HG02852 (cell line): ENCODE results near the gene HECW1.
"Not testable (repeated sequence)": the region's sequence is repeated elsewhere in the genome, so short reads cannot be mapped to it uniquely, and the experiment has no call there.

Experiments
- ATAC-seq: cut with Tn5 transposase; IDR thresholded peaks from one replicate; pipeline ENCODE4 v1.9.1; 2021; ENCODE audit warnings: mild to moderate bottlenecking, moderate library complexity; ENCODE audit not compliant: unreplicated experiment

HECW1 gene

DNA sequence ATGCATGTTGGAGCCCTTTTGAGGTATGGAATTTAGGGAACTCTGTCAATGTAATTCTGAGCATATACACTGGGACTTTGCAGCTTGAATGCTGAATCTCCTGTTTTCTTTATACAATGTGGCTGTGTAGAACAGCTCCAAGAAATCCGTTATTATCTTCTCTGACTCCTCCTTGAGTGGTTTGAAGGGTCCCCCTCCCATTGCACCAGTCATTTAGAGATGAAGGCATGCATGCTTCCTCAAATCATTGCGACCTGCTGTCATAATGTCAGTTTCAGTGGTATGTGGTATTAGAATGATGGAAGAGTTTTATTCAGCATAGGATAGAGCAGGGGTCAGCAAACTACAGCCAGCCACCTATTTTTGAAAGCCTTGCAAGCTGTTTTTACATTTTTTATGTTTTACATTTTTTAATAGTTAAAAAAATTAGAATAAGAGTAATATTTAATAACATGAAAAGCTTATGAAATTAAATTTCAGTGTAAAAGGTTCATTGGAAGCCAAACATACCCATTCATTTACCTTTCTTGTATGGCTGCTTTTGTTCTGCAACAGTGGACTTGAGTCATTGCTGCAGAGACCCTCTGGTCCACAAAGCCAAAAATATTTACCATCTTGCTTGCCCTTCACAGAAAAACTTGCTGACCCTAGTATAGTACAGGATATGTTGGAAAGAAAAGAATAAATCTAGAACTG lies 478.6 kb downstream of the HECW1 start:
- peak; percentile 71 for ATAC-seq

DNA sequence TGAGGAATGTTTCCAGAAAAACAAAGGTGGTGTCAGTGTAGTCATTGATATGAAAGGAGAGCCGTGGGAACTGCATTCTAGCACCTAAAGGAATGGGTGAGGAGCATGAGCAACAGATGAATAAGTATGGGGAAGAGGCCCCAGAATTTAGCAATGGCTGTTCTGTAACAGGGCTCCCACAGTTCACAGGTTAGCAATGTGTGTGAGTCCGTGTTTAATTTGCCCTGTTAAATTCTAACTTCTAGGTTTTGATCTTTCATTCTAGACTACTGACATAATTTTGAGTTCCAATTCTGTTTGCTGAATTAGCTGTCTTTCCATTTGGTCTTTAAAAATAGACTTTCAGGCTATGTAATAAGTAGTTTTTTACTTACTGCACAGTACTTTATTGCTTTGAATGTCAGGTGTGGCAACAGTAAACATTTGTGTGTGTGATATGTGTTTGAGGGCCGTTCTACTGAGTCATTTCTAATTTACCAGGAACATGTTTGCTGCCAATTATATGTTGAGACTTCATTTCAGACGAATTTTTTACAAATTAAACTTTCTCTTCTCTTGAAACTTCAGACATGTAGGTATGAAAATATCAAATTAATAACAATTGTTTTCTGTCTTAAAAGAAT lies 479.2 kb downstream of the HECW1 start:
- no peak for ATAC-seq

DNA sequence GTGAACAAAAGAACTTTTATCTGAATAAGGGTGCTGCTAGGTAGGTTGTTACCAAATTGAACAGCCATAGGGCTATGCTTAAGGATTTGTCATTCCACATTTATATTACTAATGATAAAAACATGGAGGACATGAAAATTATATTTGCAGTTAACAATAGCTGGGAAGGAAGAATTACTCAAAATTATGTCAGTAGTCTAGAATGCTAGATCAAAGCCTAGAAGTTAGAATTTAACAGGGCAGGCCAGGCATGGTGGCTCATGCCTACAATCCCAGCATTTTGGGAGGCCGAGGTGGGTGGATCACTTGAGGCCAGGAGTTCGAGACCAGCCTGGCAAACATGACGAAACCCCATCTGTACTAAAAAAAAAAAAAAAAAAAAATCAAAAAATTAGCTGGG lies 479.9 kb downstream of the HECW1 start:
- no peak for ATAC-seq

DNA sequence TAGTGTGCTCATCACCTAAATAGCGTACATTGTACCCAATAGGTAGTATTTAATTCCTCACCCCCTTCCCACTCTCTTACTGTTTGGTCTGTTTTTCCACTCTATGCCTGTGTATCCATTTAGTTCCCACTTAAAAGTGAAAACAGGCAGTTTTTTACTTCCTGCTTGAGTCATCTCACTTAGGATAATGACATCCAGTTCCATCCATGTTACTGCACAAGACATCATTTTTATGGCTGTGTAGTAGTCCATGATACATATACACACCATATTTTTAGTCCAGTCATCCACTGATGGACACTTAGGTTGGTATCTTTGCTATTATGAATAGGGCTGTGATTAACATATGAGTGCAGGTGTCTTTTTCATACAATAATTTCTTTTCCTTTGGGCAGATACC lies 480.6 kb downstream of the HECW1 start:
- no peak for ATAC-seq

DNA sequence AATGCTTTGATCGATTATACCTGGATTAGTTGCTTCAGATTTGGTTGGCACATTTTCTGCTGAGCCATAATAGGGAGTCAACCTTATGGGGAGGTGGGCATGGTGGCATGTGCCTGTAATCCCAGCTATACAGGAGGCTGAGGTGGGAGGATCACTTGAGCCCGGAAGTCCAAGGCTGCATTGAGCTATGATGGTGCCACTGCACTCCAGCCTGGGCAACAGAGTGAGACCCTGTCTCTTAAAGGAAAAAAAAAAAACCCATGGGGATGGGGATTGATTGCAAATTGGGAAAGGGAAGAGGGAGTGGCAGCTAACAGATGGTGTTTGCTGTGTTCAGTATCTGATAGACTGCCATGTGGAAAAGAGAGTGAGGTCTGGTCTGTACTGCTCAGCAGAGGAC lies 481.6 kb downstream of the HECW1 start:
- ATAC-seq = no peak

DNA sequence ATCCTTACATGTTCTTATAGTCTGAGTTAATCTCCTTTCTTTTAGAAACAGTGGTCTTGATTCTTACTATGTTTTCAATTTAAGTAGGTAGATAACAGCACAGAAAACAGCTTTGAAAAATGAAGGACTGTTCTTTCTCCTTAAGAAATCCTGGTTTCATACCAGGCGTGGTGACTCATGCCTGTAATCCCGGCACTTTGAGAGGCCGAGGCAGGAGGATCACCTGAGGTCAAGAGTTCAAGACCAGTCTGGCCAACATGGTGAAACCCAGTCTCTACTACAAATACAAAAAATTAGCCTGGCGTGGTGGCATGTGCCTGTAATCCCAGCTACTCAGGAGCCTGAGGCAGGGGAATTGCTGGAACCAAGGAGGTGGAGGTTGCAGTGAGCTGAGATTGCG lies 484.0 kb downstream of the HECW1 start:
- ATAC-seq = not testable (repeated sequence)

DNA sequence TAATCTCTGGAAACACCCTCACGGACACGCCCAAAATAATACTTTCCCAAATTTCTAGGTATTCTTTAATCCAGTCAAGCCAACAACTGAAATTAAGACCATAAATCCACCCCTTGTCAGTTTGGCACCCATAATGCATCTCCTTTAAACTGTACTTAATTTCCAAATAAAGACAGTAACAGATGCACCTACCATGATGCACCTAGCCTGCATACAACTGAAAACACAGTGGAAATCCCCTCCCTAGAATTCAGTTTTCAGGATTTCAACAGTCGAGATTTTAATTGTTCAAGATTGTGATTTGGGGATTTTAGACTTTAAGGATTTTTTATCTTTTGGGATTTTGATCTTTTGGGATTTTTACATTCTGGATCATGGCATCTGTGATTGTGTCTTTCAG lies 487.6 kb downstream of the HECW1 start:
- no peak for ATAC-seq

DNA sequence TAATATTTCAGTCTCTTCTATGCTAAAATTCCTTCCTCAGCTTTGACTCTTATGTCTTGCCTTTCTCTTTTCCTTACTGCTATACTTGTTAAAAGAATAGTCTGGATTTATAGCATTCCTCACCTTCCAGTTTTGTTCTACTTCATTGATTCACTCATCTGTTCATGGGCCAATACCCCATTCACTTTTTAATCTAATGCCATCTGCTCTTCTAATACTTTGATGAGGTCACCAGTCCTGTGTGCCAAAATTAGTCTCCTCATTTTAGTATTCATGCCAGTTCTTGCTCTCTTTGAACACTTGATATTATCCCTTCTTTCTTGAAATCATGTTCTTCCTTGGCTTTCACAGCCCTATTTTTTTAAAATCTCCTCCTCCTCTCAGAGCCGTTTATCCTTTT lies 489.8 kb downstream of the HECW1 start:
- ATAC-seq = no peak

DNA sequence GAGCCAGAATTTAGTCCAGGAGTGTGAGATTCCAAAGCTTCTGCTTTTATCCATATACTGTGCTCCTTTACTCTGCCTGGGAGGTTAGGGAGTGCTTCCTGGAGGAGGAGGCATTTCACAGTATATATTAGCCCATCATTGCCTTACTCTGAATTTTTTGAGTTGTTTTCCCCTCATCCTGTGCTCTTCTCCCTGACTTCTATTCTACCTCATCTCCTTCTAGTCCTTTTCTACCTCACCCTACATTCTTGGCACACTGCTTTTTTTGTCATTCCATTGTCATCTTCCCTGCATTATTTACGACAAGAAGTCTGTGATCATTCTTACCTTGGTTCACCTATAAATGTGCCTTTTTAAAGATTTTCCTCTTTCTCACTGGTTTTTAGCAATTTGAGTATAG lies 491.8 kb downstream of the HECW1 start:
- no peak for ATAC-seq

DNA sequence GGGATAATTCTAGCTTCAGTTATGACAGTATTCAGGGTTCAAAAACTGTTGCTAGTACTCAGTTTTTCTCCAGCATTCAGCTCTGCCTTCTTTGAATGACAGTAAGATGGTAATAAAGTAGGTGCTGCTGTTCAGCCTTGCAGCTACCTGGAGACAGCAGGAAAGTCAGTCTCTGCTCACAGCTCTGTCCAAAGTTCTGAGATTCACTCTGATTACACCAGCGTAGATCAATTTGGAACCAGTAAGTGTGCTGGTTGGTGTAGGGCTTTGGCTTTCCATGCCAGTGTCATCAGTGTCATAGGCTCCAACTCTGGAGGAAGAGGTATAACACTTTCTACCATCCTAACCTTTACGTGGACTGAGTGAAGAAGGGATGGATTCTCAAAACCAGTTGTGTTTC lies 496.6 kb downstream of the HECW1 start:
- ATAC-seq = no peak

DNA sequence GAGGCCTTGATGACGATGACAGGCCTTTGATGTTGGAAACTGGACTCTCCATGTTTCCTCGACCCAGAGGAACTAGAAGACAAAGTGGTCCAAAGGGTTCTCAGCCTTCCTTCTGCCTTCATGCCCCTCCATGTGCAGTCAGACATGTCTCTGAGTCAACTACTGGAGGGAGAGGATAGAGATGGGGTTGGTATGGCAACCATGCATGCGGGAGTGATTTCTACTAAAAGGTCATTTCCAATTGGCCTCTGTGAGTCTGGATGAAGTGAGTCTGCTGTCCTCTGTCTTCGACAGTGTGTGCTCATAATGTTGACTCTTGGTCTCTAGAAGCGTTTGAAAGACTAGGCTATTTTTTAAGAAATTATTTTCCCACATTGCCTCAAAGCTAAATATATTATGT lies 499.7 kb downstream of the HECW1 start:
- ATAC-seq = no peak

DNA sequence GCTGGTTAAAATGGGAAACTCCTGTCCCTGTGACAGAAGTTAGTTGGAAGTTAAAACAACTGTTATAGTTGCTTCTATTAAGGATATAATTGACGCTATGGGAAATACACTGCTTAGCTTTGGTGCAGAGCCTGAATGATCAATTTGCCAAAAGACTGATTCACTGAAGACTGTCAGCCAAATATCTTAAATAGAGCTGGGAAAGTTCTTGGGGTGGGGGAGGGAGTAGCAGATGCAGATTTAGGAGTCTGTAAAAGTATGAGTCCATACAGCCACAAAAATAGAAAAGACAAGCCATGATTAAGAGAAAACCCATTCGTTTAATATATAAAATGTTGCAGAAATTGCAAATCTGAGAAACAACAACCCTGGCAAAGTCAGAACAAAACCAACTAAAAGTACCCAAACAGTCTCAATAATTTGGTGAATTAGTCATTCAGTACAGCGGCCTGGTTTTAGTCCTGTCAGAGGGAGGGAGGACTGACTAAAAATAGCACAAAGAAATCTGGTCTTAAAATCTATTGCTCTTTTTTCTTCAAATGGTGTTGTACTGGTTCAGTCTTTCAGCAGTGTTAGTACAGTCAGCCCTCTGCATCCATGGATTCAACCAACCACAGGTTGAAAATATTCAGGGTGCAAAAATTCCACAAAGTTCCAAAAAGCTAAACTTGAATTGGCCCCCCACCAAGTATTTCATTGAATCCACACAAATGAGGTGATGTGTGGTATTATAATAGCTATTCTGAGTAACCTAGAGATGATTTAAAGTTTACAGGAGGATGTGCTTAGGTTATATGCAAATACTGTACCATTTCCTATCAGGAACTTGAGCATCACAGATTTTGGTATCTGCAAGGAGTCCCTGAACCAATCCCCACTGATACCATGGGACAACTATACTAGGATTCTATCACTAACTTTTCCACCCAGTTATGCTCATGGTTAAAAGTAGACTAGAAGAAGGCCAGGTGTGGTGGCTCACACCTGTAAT lies 500.4 kb downstream of the HECW1 start:
- peak; percentile 76 for ATAC-seq
